ENCODE results near the gene EHD1.

DNA sequence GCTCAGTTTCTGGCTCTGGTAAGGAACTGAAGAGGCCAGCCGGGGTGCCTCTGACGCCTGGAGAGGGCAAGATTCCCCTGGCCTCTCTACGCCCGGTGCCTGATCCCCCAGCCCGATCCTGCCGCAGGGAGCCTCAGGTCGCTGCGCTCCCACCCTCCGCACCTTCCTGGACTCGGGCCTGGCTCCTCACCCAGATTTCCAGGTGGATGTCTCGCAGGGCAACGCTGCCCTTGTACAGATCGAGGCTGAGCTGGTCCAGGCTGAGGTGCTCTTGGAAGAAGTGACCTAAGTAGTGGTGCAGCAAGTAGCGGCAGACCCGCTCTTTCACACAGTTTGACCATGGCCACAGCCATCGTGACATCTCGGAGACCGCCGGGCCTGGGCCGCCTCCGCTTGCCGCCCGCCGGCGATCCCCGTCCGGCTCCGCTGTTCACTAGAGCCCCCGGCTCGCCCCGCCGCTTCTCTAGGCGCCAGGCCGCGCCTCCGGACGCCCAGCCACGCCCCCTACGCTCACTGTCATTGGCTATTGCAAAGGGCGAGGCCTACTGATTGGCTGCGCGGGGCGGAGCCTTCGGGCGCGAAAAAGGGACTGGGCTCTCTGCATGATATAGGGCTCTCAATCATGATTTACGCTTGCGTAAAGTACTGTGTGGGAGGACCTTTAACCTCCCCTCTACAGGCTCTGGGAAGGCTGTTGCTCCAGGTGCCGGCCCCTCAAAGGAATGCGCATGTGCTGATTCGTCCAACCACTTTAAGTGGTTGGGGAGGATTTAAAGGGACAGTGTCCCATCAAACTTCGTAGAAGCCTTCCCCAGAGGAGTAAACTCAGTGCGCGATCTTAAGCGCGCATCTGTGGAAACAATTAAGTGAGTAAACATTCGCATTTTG lies 38.6 kb upstream of the EHD1 start, which contains the start of gene ATG2A:
- TF ChIP-seq CTCF (conservative IDR thresholded peaks at IDR 0.05; ENCODE audit: low read length) (no peak), EZH2phosphoT487 (IDR thresholded peaks at IDR 0.05; ENCODE audit: borderline replicate concordance) (no peak)
